Adrenal gland (tissue), 5 donors: Measurements from ENCODE around the gene ERCC5.

Source experiments
- CTCF ChIP-seq, 6 experiments: fragments of 450-650 bp in 4 of 6; fragments of 200-600 bp in 2 of 6; sonication (generic) in 1 of 6; IDR thresholded peaks; 1 replicate in 5 of 6; 2 replicates in 1 of 6; pipeline versions ENCODE4 v1.5.1 to v1.8.0; 2016 to 2021; ENCODE audit warnings: antibody characterized with exemption in 6 of 6, mild to moderate bottlenecking in 2 of 6, moderate library complexity in 1 of 6
- POLR2A ChIP-seq, 2 donors: fragments of 450-650 bp; IDR thresholded peaks; one replicate each; pipeline ENCODE4 v1.6.1; 2017; ENCODE audit warnings: antibody characterized with exemption in 2 of 2, mild to moderate bottlenecking in 2 of 2, moderate library complexity in 1 of 2
- donor health status: DM: no; HTN: no; CAD: no.

GRCh38 chr13:102909971-102910370, 64.1 kb downstream of the ERCC5 start:
- TF ChIP-seq CTCF (IDR thresholded peaks at IDR 0.05) (no peak), POLR2A (IDR thresholded peaks at IDR 0.05) (no peak)
